Glutamatergic neuron (in vitro differentiated cells): ENCODE data around the gene RASAL2. TPM values are rescaled to one million over a fixed set of nuclear protein-coding genes. Genes with fewer than 3 reads are reported as not detected.
"Not testable (repeated sequence)": the region's sequence is repeated elsewhere in the genome, so short reads cannot be mapped to it uniquely, and the experiment has no call there.

Experiments used
- DNase-seq: peaks from one replicate; pipeline ENCODE4 v3.0.0; 2022
- H3K27ac Mint-ChIP-seq: one replicate; pipeline ENCODE4 v1.8.0; 2020; ENCODE audit warnings: mild to moderate bottlenecking, mixed read lengths, inconsistent platforms; ENCODE audit not compliant: unreplicated experiment
- H3K27me3 Mint-ChIP-seq: one replicate; pipeline ENCODE4 v1.8.0; 2020; ENCODE audit warnings: mild to moderate bottlenecking, moderate library complexity, mixed read lengths, inconsistent platforms; ENCODE audit not compliant: unreplicated experiment
- H3K36me3 Mint-ChIP-seq: one replicate; pipeline ENCODE4 v1.8.0; 2020; ENCODE audit warnings: mild to moderate bottlenecking, mixed read lengths, inconsistent platforms; ENCODE audit not compliant: unreplicated experiment
- H3K4me1 Mint-ChIP-seq: one replicate; pipeline ENCODE4 v1.8.0; 2020; ENCODE audit warnings: mild to moderate bottlenecking, low read depth, mixed read lengths, inconsistent platforms; ENCODE audit not compliant: unreplicated experiment
- H3K4me3 Mint-ChIP-seq: one replicate; pipeline ENCODE4 v1.8.0; 2020; ENCODE audit warnings: mild to moderate bottlenecking, mixed read lengths, inconsistent platforms; ENCODE audit not compliant: unreplicated experiment
- H3K9me3 Mint-ChIP-seq: one replicate; pipeline ENCODE4 v1.8.0; 2020; ENCODE audit warnings: mild to moderate bottlenecking, moderate library complexity, mixed read lengths, inconsistent platforms; ENCODE audit not compliant: unreplicated experiment
- CTCF ChIP-seq: fragments of 200-600 bp; sonication (generic); IDR thresholded peaks from one replicate; pipeline ENCODE4 v1.5.0; 2021; ENCODE audit not compliant: partially characterized antibody, unreplicated experiment
- total RNA-seq: library from RNA; stranded (reverse); fragmentation: NEBNext Ultra II Directional; extraction: Animal tissue kit (Norgen Biotek cat#: 25700); gene quantifications from one replicate; pipeline ENCODE4 v1.2.1, GENCODE V29; 2021; ENCODE audit not compliant: unreplicated experiment

RASAL2 gene
- total RNA-seq, 1 donor from 2014 or later: 12.4 TPM

- H3K9me3 Mint-ChIP-seq: no peaks in the 10 kb centered on the region
- DNase-seq: no peak
- no peaks in the 10 kb centered on the region for H3K27me3 Mint-ChIP-seq
- no peak for TF ChIP-seq CTCF
- no peaks in the 10 kb centered on the region for H3K4me1 Mint-ChIP-seq
- H3K4me3 Mint-ChIP-seq: no peak overlapping the region
- no peak overlapping the region for H3K27ac Mint-ChIP-seq
- H3K36me3 Mint-ChIP-seq: no peaks in the 10 kb centered on the region
These were observed 15.6 kb downstream of the RASAL2 start for GRCh38 chr1:178109348-178110143.

GRCh38 chr1:178115260-178115659, 21.4 kb downstream of the RASAL2 start:
- no peaks in the 10 kb centered on the region for H3K27me3 Mint-ChIP-seq
- no peak overlapping the region for H3K4me3 Mint-ChIP-seq
- DNase-seq: no peak
- no peak overlapping the region for H3K27ac Mint-ChIP-seq
- H3K36me3 Mint-ChIP-seq: no peaks in the 10 kb centered on the region
- no peak for TF ChIP-seq CTCF
- H3K9me3 Mint-ChIP-seq: no peaks in the 10 kb centered on the region
- H3K4me1 Mint-ChIP-seq: no peaks in the 10 kb centered on the region

GRCh38 chr1:178118524-178118923, 24.6 kb downstream of the RASAL2 start:
- peaks cover 5% of the 10 kb centered on the region for H3K36me3 Mint-ChIP-seq
- H3K4me1 Mint-ChIP-seq: no peaks in the 10 kb centered on the region
- H3K4me3 Mint-ChIP-seq: no peak overlapping the region

GRCh38 chr1:178119628-178120027, 25.7 kb downstream of the RASAL2 start:
- no peak for TF ChIP-seq CTCF
- Mint-ChIP-seq H3K36me3 (peaks cover 5% of the 10 kb centered on the region), H3K27me3 (no peaks in the 10 kb centered on the region), H3K4me3 (no peak overlapping the region), H3K9me3 (no peaks in the 10 kb centered on the region), H3K27ac (no peak overlapping the region), H3K4me1 (no peaks in the 10 kb centered on the region)
- no peak for DNase-seq

More at GRCh38 chr1:178118524-178118923, 24.6 kb downstream of the RASAL2 start:
- H3K27ac Mint-ChIP-seq: no peak overlapping the region
- no peak for DNase-seq
- no peaks in the 10 kb centered on the region for H3K9me3 Mint-ChIP-seq
- no peaks in the 10 kb centered on the region for H3K27me3 Mint-ChIP-seq
- no peak for TF ChIP-seq CTCF

GRCh38 chr1:178120088-178120487, 26.2 kb downstream of the RASAL2 start:
- Mint-ChIP-seq H3K27me3 (no peaks in the 10 kb centered on the region), H3K4me3 (no peak overlapping the region), H3K4me1 (no peaks in the 10 kb centered on the region), H3K27ac (no peak overlapping the region), H3K9me3 (no peaks in the 10 kb centered on the region), H3K36me3 (peaks cover 5% of the 10 kb centered on the region)
- no peak for DNase-seq
- TF ChIP-seq CTCF: no peak

GRCh38 chr1:178120520-178121052, 26.7 kb downstream of the RASAL2 start:
- H3K4me3 Mint-ChIP-seq, H3K27me3 Mint-ChIP-seq, H3K36me3 Mint-ChIP-seq, DNase-seq, H3K9me3 Mint-ChIP-seq, H3K4me1 Mint-ChIP-seq, H3K27ac Mint-ChIP-seq: not testable (repeated sequence)
